HG02943 (cell line): ENCODE data around the gene PTPN5.
"Not testable (repeated sequence)": the region's sequence is repeated elsewhere in the genome, so short reads cannot be mapped to it uniquely, and the experiment has no call there.

Source experiments
- ATAC-seq: cut with Tn5 transposase; IDR thresholded peaks from one replicate; pipeline ENCODE4 v1.9.1; 2021; ENCODE audit warnings: mild to moderate bottlenecking, low read depth, moderate library complexity; ENCODE audit not compliant: unreplicated experiment

PTPN5 gene

GRCh38 chr11:18791207-18791968, at the start of gene PTPN5:
TSS of gene PTPN5 (minus strand) at chr11:18791798. CDS start at chr11:18771958, 19,840 bp downstream.
- ATAC-seq, result no peak

DNA sequence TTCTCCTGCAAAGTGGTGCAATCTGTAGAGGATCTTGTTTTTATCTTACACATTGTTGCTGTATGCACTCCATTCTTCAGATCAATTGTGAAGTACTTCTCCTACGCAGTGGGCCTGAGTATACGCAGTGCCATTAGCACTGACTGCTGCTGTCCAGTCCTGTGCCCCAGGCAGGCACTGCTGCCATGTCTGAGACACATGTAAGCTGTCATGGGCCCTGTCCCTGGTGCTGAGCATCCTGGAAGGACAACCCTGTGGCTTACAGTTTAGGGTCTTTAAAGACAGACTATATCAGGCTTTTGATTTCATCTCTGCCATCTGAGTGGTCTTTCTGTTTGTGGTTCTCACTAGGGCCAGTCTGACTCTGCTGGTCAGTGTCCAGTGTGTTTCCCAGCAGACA, 44.8 kb upstream of the PTPN5 start:
- no peak for ATAC-seq

DNA sequence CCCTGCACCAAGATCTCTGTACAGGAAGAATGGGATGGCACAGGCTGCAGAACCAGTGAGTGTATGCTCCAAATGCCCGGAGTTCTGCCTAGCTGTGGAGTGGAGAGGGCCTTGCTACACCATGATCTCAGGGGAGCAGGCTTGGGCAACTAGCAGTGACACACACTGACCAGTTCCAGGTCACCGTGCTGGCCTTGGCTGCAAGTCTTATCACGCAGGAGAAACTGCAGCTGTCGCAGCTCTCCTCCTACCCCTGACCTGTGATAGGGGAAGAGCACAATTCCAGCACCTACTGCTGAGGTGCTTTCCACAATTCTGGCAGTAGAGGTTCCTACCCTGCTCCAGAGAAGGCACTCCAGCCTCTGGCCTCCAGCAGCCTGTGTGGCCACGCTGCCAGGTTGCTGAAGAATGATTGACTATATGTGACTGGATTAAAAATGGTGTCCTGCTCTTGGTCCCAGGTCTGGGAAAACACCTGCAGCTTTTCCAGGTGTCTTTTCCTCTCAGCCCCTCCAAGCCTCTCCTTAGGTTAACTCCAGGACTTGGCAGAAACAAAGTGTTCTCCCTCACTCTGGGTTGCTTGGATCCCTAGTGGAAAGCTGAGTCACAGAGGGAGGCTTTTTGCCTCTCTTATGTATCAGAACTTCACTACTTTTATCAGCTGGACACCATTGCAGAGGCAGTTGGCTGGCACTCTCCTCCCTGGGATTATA, 43.3 kb upstream of the PTPN5 start:
- no peak for ATAC-seq

GRCh38 chr11:18820160-18820559, 28.6 kb upstream of the PTPN5 start:
- ATAC-seq, result not testable (repeated sequence)

DNA sequence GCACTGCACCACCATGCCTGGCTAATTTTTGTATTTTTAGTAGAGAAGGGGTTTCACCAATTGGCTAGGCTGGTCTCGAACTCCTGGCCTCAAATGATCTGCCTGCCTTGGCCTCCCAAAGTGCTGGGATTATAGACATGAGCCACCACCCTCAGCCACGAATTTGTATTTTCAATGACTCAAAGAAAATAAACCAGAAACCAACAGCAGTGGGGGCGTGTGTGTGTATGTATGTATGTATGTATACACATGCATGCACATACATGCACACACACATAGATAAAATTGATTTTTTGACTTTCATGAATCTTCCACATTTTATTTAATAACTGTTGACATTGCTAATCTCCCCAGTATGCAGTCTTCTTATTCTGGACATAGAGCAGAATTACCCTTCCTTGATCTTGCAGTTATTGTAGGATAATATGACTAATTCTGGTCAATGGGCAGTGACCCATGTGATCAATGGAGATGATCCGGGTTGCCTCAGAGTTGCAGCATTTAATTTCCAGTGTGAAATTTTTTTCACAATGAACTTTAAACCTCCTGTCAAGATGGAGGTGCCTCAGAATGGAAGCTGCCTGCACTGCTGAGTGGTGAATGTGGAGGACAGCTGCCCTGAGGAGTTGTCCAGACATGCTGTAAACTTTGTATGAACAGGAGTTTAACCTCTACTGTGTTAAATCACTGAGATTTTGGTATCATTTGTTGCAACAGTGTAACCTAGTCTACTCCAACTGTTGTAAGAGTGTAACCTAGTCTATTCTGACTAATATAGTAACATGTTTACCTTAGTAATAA, 12.8 kb upstream of the PTPN5 start:
- no peak for ATAC-seq

GRCh38 chr11:18802381-18803257, 11.0 kb upstream of the PTPN5 start:
- no peak for ATAC-seq

- ATAC-seq, result no peak
Measured at GRCh38 chr11:18798799-18799469, 7.3 kb upstream of the PTPN5 start.

GRCh38 chr11:18794956-18795355, 3.4 kb upstream of the PTPN5 start:
- no peak for ATAC-seq

DNA sequence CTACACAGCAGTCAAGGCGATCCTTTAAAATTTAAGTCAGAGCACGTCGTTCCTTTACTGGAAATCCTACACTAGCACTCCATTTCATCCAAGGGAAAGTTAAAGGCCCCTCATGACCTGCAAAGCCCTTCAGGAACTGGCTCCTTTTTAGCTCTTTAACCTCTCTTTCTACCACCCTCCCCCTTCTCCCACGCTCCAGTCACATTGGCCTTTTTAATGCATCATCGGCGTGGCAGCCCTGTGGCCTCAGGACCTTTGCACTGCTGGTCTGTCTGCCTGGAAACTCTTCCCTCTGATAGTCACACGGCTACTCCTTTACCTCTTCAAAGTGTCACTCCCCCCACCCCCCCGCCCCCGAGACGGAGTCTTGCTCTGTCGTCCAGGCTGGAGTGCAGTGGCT, 1.2 kb upstream of the PTPN5 start:
- ATAC-seq, result no peak

GRCh38 chr11:18791969-18792628, 501 bp upstream of the PTPN5 start:
- ATAC-seq, result no peak

DNA sequence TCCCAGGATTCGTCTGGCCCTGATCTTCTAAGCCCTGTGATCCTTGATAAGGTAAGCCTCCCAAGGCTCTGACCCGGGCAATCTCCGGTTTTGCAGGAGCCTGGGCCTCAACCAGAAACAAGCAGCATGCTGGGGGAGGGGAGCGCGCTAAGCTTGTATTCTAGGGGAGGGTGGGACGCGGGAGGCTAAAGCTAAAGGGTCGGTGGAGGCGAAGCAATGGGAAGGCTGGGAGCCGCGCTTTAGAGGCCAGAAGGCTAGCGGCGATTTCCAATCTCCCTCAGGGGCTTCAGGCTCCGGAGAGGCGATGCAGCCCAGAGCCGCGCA, 753 bp downstream of the PTPN5 start:
- no peak for ATAC-seq

GRCh38 chr11:18789942-18790341, 1.7 kb downstream of the PTPN5 start:
- ATAC-seq, result no peak

DNA sequence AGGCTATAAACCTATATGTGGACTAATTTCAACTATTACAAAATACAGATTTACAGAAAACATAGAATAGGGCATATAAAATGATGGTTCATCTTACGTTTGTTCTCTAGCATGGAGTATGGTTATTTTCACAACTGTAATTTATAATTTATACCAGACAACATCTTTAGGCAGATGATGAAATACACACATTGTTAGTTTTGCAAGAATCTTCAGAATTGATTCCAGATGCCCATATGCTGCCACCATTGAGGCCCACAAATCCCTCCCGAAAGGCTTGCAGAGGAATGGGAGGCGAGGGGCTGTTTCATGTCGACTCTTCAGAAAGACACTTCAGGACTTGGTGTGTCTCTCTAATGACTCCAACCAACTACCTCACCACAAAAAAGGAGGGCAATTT, 6.2 kb downstream of the PTPN5 start:
- ATAC-seq, result no peak

DNA sequence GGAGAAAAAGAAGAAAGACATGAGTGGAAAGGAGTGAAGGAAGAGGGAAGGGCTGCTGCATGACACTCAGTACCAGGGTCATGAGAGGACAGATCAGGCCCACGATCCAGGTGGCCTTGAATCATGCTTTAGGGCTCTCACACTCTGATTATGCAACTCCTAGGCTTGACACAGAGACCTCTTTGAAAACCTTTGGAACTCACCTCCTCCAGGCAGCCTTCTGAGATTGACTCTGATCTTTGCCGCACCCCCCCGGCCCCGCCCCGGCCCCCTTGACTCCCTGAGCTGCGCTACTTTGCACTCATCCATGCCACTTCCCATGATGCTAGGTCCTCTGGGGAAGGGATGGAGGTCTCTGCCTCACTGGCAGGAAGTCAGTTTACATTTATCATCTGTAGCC, 10.7 kb downstream of the PTPN5 start:
- no peak for ATAC-seq

- no peak for ATAC-seq
Measured at GRCh38 chr11:18780329-18780728, 11.3 kb downstream of the PTPN5 start.

- no peak for ATAC-seq
Measured at GRCh38 chr11:18778468-18778867, 13.1 kb downstream of the PTPN5 start.

DNA sequence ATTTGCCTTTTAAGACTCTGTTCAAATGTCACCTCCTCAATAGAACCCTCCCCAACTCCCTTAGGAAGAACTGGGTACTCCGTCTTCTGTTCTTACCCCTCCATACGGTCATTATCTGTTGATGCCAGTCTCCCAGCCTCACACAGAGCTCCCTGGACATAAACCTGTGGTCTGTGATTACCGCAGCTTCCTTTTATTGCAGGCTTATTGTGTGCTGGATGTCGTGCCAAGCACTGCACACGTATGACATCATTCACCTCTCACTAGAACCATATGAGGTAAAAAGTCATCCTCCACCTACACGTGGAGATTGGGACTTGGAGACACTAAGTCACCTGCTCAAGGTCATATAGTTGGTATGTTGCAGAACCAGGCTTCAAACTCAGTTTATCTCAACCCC, 15.3 kb downstream of the PTPN5 start:
- no peak for ATAC-seq

GRCh38 chr11:18775492-18776292, 15.9 kb downstream of the PTPN5 start:
- ATAC-seq, result no peak

DNA sequence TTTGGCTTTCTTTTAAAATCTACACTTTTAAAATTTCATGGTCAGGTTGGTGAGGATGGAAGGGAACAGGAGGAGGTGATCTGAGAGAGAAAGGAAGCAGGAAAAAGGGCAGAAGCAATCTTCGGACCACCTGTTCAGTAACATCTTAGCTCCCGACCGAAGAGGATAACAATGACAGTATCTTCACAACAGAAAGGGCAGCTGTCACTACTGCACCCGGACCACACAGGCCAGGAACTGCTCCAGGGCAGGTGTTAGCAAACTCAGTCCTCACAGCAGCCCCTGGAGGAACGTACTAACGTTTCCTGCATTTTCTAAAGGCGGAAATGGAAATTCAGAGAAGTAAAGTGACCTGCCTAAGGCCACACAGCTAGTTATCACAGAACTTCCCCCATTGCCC, 16.8 kb downstream of the PTPN5 start:
- ATAC-seq, result no peak
